Immature natural killer cell (primary cell): ENCODE results near the gene FAM118B. TPM values are rescaled to one million over a fixed set of nuclear protein-coding genes. Genes with fewer than 3 reads are reported as not detected.
A peak's percentile ranks its signal among the peaks of the same experiment; 100 is the strongest.
"Not testable (repeated sequence)": the region's sequence is repeated elsewhere in the genome, so short reads cannot be mapped to it uniquely, and the experiment has no call there.

Experiments
- DNase-seq, 3 donors: peaks; one replicate each; pipeline ENCODE4 v3.0.0; 2022; ENCODE audit warnings: mixed read lengths in 1 of 3
- H3K27ac Mint-ChIP-seq, 6 donors: one replicate each; pipeline ENCODE4 v1.8.0; 2020; ENCODE audit warnings: mixed read lengths in 6 of 6, mild to moderate bottlenecking in 5 of 6, inconsistent platforms in 4 of 6, moderate library complexity in 3 of 6
- H3K27me3 Mint-ChIP-seq, 3 donors: one replicate each; pipeline ENCODE4 v1.8.0; 2020 to 2021; ENCODE audit warnings: low read depth in 3 of 3, mild to moderate bottlenecking in 3 of 3, mixed read lengths in 3 of 3, moderate library complexity in 3 of 3, inconsistent platforms in 1 of 3
- H3K36me3 Mint-ChIP-seq, 3 donors: one replicate each; pipeline ENCODE4 v1.8.0; 2020; ENCODE audit warnings: mixed read lengths in 3 of 3, inconsistent platforms in 2 of 3, mild to moderate bottlenecking in 2 of 3
- H3K4me1 Mint-ChIP-seq, 2 donors: one replicate each; pipeline ENCODE4 v1.8.0; 2020; ENCODE audit warnings: inconsistent platforms in 2 of 2, mild to moderate bottlenecking in 2 of 2, mixed read lengths in 2 of 2, moderate library complexity in 1 of 2
- H3K4me3 Mint-ChIP-seq, 5 donors: one replicate each; pipeline ENCODE4 v1.8.0; 2020; ENCODE audit warnings: mild to moderate bottlenecking in 5 of 5, mixed read lengths in 5 of 5, inconsistent platforms in 3 of 5, moderate library complexity in 3 of 5
- H3K9me3 Mint-ChIP-seq, 6 donors: one replicate each; pipeline ENCODE4 v1.8.0; 2020; ENCODE audit warnings: mild to moderate bottlenecking in 6 of 6, mixed read lengths in 6 of 6, inconsistent platforms in 4 of 6, moderate library complexity in 3 of 6
- polyA plus RNA-seq, 3 donors: library from polyadenylated mRNA; unstranded; fragments of 300-500 nt; fragmentation: Illumina TruSeq; gene quantifications; one replicate each; pipeline ENCODE4 v1.2.3, GENCODE V29; 2021

The FAM118B gene
- polyA plus RNA-seq, 3 donors from 2014 or later, result 11.5 to 21.1 (median 13.7) TPM

GRCh38 chr11:126217491-126217890 is 5.9 kb downstream of the FAM118B start:
- Mint-ChIP-seq H3K4me3 (no peak overlapping the region), H3K27me3 (peaks cover 0 to 2% (median 0%) of the 10 kb centered on the region in 3 donors), H3K27ac (peak overlapping the region in 1 of 6 donors; percentile 36), H3K9me3 (no peaks in the 10 kb centered on the region), H3K4me1 (peaks cover 7 to 8% of the 10 kb centered on the region in 2 donors), H3K36me3 (no peaks in the 10 kb centered on the region)
- no peak for DNase-seq

- no peak overlapping the region for H3K27ac Mint-ChIP-seq
- no peak overlapping the region for H3K4me3 Mint-ChIP-seq
- H3K4me1 Mint-ChIP-seq, result no peaks in the 10 kb centered on the region
- H3K27me3 Mint-ChIP-seq, result no peaks in the 10 kb centered on the region
- no peaks in the 10 kb centered on the region for H3K36me3 Mint-ChIP-seq
- no peaks in the 10 kb centered on the region for H3K9me3 Mint-ChIP-seq
- DNase-seq, result no peak
These were observed 8.0 kb downstream of the FAM118B start for GRCh38 chr11:126219547-126219946.

GRCh38 chr11:126224647-126225294 is 13.2 kb downstream of the FAM118B start:
- Mint-ChIP-seq H3K27ac (no peak overlapping the region), H3K36me3 (peaks cover 0 to 2% (median 0%) of the 10 kb centered on the region in 3 donors), H3K4me1 (no peaks in the 10 kb centered on the region)

GRCh38 chr11:126225295-126225665 is 13.7 kb downstream of the FAM118B start:
- Mint-ChIP-seq H3K27me3 (peaks cover 0 to 3% (median 0%) of the 10 kb centered on the region in 3 donors), H3K27ac (no peak overlapping the region), H3K4me1 (no peaks in the 10 kb centered on the region), H3K9me3 (no peaks in the 10 kb centered on the region), H3K36me3 (peaks cover 0 to 3% (median 0%) of the 10 kb centered on the region in 3 donors), H3K4me3 (no peak overlapping the region)
- no peak for DNase-seq

More at GRCh38 chr11:126224647-126225294, 13.2 kb downstream of the FAM118B start:
- H3K9me3 Mint-ChIP-seq, result no peaks in the 10 kb centered on the region
- H3K4me3 Mint-ChIP-seq, result no peak overlapping the region
- no peak for DNase-seq
- H3K27me3 Mint-ChIP-seq, result peaks cover 0 to 3% (median 0%) of the 10 kb centered on the region in 3 donors

- Mint-ChIP-seq H3K9me3 (no peaks in the 10 kb centered on the region), H3K27ac (no peak overlapping the region), H3K36me3 (peaks cover 0 to 3% (median 0%) of the 10 kb centered on the region in 3 donors), H3K4me3 (no peak overlapping the region), H3K27me3 (peaks cover 0 to 3% (median 0%) of the 10 kb centered on the region in 3 donors), H3K4me1 (no peaks in the 10 kb centered on the region)
- DNase-seq, result no peak
These were observed 14.9 kb downstream of the FAM118B start for GRCh38 chr11:126226334-126227084.

- no peaks in the 10 kb centered on the region for H3K9me3 Mint-ChIP-seq
- H3K4me1 Mint-ChIP-seq, result no peaks in the 10 kb centered on the region
- H3K27me3 Mint-ChIP-seq, result peaks cover 0 to 3% (median 0%) of the 10 kb centered on the region in 3 donors
- no peak for DNase-seq
- H3K4me3 Mint-ChIP-seq, result no peak overlapping the region
- H3K27ac Mint-ChIP-seq, result no peak overlapping the region
- peaks cover 0 to 3% (median 0%) of the 10 kb centered on the region in 3 donors for H3K36me3 Mint-ChIP-seq
These were observed 18.4 kb downstream of the FAM118B start for GRCh38 chr11:126229858-126230540.

GRCh38 chr11:126231725-126232459 is 20.3 kb downstream of the FAM118B start:
- H3K27me3 Mint-ChIP-seq, result peaks cover 0 to 5% (median 0%) of the 10 kb centered on the region in 3 donors
- H3K36me3 Mint-ChIP-seq, result peaks cover 5 to 15% (median 7%) of the 10 kb centered on the region in 3 donors
- H3K27ac Mint-ChIP-seq, result no peak overlapping the region
- H3K4me3 Mint-ChIP-seq, result no peak overlapping the region
- no peak for DNase-seq
- no peaks in the 10 kb centered on the region for H3K4me1 Mint-ChIP-seq
- H3K9me3 Mint-ChIP-seq, result no peaks in the 10 kb centered on the region

- H3K27me3 Mint-ChIP-seq, result peaks cover 0 to 5% (median 0%) of the 10 kb centered on the region in 3 donors
- no peak overlapping the region for H3K4me3 Mint-ChIP-seq
- H3K9me3 Mint-ChIP-seq, result no peaks in the 10 kb centered on the region
- no peak overlapping the region for H3K27ac Mint-ChIP-seq
- no peak for DNase-seq
- peaks cover 5 to 15% (median 7%) of the 10 kb centered on the region in 3 donors for H3K36me3 Mint-ChIP-seq
- H3K4me1 Mint-ChIP-seq, result no peaks in the 10 kb centered on the region
These were observed 21.1 kb downstream of the FAM118B start for GRCh38 chr11:126232683-126233082.

GRCh38 chr11:126233391-126233790 is 21.8 kb downstream of the FAM118B start:
- Mint-ChIP-seq H3K27me3 (peaks cover 0 to 5% (median 0%) of the 10 kb centered on the region in 3 donors), H3K4me1 (no peaks in the 10 kb centered on the region), H3K4me3 (no peak overlapping the region), H3K9me3 (no peaks in the 10 kb centered on the region), H3K27ac (no peak overlapping the region), H3K36me3 (peaks cover 5 to 18% (median 7%) of the 10 kb centered on the region in 3 donors)
- DNase-seq, result no peak

GRCh38 chr11:126246636-126247035 is 35.1 kb downstream of the FAM118B start:
- Mint-ChIP-seq H3K4me1 (no peaks in the 10 kb centered on the region), H3K27me3 (peaks cover 0 to 2% (median 0%) of the 10 kb centered on the region in 3 donors), H3K9me3 (no peaks in the 10 kb centered on the region), H3K36me3 (peaks cover 5 to 25% (median 12%) of the 10 kb centered on the region in 3 donors), H3K27ac (no peak overlapping the region), H3K4me3 (no peak overlapping the region)
- DNase-seq, result no peak

- Mint-ChIP-seq H3K9me3 (no peaks in the 10 kb centered on the region), H3K36me3 (peaks cover 5 to 15% (median 9%) of the 10 kb centered on the region in 3 donors), H3K4me3 (no peak overlapping the region), H3K27ac (no peak overlapping the region), H3K27me3 (no peaks in the 10 kb centered on the region), H3K4me1 (no peaks in the 10 kb centered on the region)
- no peak for DNase-seq
These were observed 41.7 kb downstream of the FAM118B start for GRCh38 chr11:126253265-126253664.

GRCh38 chr11:126254819-126255218 is 43.2 kb downstream of the FAM118B start:
- Mint-ChIP-seq H3K27ac (peak overlapping the region in 2 of 6 donors; percentile 19 to 21), H3K4me1 (no peaks in the 10 kb centered on the region), H3K36me3 (peaks cover 5 to 15% (median 6%) of the 10 kb centered on the region in 3 donors), H3K4me3 (no peak overlapping the region), H3K9me3 (no peaks in the 10 kb centered on the region), H3K27me3 (no peaks in the 10 kb centered on the region)
- no peak for DNase-seq

- H3K4me3 Mint-ChIP-seq, H3K27me3 Mint-ChIP-seq, DNase-seq, H3K9me3 Mint-ChIP-seq, H3K4me1 Mint-ChIP-seq: not testable (repeated sequence)
- Mint-ChIP-seq H3K27ac (peak overlapping the region in 1 of 6 donors; percentile 49), H3K36me3 (peaks cover 5 to 12% (median 6%) of the 10 kb centered on the region in 3 donors)
These were observed 43.9 kb downstream of the FAM118B start for GRCh38 chr11:126255507-126255906.
